Measurements from ENCODE around the gene SCP2.

- TF ChIP-seq POLR2A (IDR thresholded peaks at IDR 0.05) (no peak), CTCF (IDR thresholded peaks at IDR 0.05) (no peak)
Observed at GRCh38 chr1:53070621-53071020, 143.5 kb downstream of the SCP2 start.
